Measurements from ENCODE around the gene SLC35D1. TPM values are rescaled to one million over a fixed set of nuclear protein-coding genes. Genes with fewer than 3 reads are reported as not detected.

Gene SLC35D1
- total and polyA plus RNA-seq, 9 of the 15 experiments (the other 6 are each of a cell fraction or from before 2014, with no cell fraction given) = 2.3 to 10.4 (median 6.4) TPM

- TF ChIP-seq MYNN (IDR thresholded peaks at IDR 0.05) (peak; percentile 32; the same call in 1 of the 2 replicates), MYNN (CRISPR knock-in tag; IDR thresholded peaks at IDR 0.05) (no peak), POU5F1 (IDR thresholded peaks at IDR 0.05; ENCODE audit: borderline replicate concordance, low read depth, low read length, partially characterized antibody) (no peak)
Measured at GRCh38 chr1:66996018-66996682, 57.8 kb downstream of the SLC35D1 start (continued).

DNA sequence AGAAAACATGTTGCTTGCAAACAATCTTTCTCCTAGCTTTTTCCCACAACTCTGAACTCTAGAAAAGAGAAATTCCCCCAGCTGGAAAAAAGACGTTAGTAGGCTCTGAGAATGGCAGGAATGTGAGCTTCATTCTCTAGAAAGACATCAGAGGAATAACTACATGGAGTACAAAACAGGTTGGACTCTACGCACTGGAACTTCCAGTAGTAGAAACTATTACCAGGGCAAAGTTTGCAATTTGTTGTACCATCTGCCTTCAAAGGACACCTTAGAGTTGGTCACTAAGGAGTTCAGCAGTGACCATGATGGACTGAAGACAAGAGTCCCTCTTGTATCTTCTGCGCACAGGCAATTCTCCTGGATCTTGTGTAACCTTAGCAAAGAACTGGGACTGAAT, 60.9 kb downstream of the SLC35D1 start:
- 83% methylated on average over 3 of the region's 3 CpGs for WGBS (ENCODE audit: insufficient coverage, low coverage, missing lambda C conversion rate)
- no peaks in the 10 kb centered on the region for H3K4me1 ChIP-seq (replicated peaks in 1 of 2; ENCODE audit: control insufficient read depth in 2 of 2, insufficient read depth in 2 of 2, low read length in 2 of 2)
- no peak overlapping the region for H3K4me3 ChIP-seq
- no peak overlapping the region for H3K27ac ChIP-seq (ENCODE audit: extremely low read depth, low read depth, low read length)
- no peaks in the 10 kb centered on the region for H3K27me3 ChIP-seq (ENCODE audit: control insufficient read depth in 2 of 2, insufficient read depth in 2 of 2, low read length in 2 of 2)
- TF ChIP-seq ZNF431 (CRISPR knock-in tag; IDR thresholded peaks at IDR 0.05) (no peak), ZNF609 (CRISPR knock-in tag; IDR thresholded peaks at IDR 0.05; ENCODE audit: borderline replicate concordance) (no peak), HBP1 (CRISPR knock-in tag; IDR thresholded peaks at IDR 0.05) (no peak), HMGN3 (IDR thresholded peaks at IDR 0.05; ENCODE audit: borderline replicate concordance, extremely low read depth, insufficient read length, low read depth, low read length) (no peak)
- in situ Hi-C loops (cut with MboI) = loop anchor here (25.0 kb wide), 1 partner anchor 494 kb away; no protein-coding TSS in a partner anchor
- DNase-seq (ENCODE audit: extremely low read depth in 1 of 4, low spot score in 3 of 4) (no peak), ATAC-seq (no peak), FAIRE-seq (no peak)
- H4K20me1 ChIP-seq (replicated peaks; ENCODE audit: control insufficient read depth, insufficient read depth, low read length) = no peaks in the 10 kb centered on the region
- H3K9me1 ChIP-seq (ENCODE audit: control insufficient read depth, insufficient read depth, low read length) = no peaks in the 10 kb centered on the region
- BruUV-seq (replicated peaks) = no TSS peak
- H3K9me3 ChIP-seq (replicated peaks; ENCODE audit: control insufficient read depth, insufficient read depth, low read depth, low read length) = no peaks in the 10 kb centered on the region
- peaks cover 30% of the 10 kb centered on the region; the same call in 2 of the 3 replicates for H3K36me3 ChIP-seq (ENCODE audit: control insufficient read depth, insufficient read depth, low read length)
- no peak overlapping the region for H3K9ac ChIP-seq (ENCODE audit: insufficient read depth in 1 of 2, low read depth in 2 of 2, low read length in 2 of 2)
- intact Hi-C loops (cut with micrococcal nuclease) = loop anchor here (5.0 kb wide), 1 partner anchor 116 kb away; no protein-coding TSS in a partner anchor
- H3K4me2 ChIP-seq (ENCODE audit: insufficient read depth, low read length) = no peak overlapping the region
- no peak overlapping the region for H2AFZ ChIP-seq (ENCODE audit: low read depth, low read length)
- ChIA-PET POLR2A (no interaction called here), CTCF (ENCODE audit: low intra/inter-chr PET ratio) (no interaction called here)
- H3K79me2 ChIP-seq (ENCODE audit: control insufficient read depth, insufficient read depth, low read length) = no peaks in the 10 kb centered on the region
